Testis (tissue), 3 donors: ENCODE data around the gene BTK. TPM values are rescaled to one million over a fixed set of nuclear protein-coding genes. Genes with fewer than 3 reads are reported as not detected.
A peak's percentile ranks its signal among the peaks of the same experiment; 100 is the strongest.
"Not testable (repeated sequence)": the region's sequence is repeated elsewhere in the genome, so short reads cannot be mapped to it uniquely, and the experiment has no call there.

Experiments
- DNase-seq: peaks from one replicate; pipeline ENCODE4 v3.0.0-alpha.2; 2019
- H3K27ac ChIP-seq, 2 donors: fragments of 200-600 bp; sonication (generic); one replicate each; pipeline ENCODE4 v1.5.1; 2019
- H3K27me3 ChIP-seq: fragments of 200-600 bp; sonication (generic); one replicate; pipeline ENCODE4 v1.5.1; 2019
- H3K36me3 ChIP-seq: fragments of 200-600 bp; sonication (generic); one replicate; pipeline ENCODE4 v1.5.1; 2017; ENCODE audit warnings: low read depth; ENCODE audit errors: missing control alignments
- H3K4me1 ChIP-seq: fragments of 200-600 bp; sonication (generic); one replicate; pipeline ENCODE4 v1.5.1; 2019
- H3K4me3 ChIP-seq, 2 donors: fragments of 200-600 bp; sonication (generic); one replicate each; pipeline ENCODE4 v1.5.1; 2017 to 2019
- H3K9me3 ChIP-seq: fragments of 200-600 bp; sonication (generic); one replicate; pipeline ENCODE4 v1.5.1; 2017
- CTCF ChIP-seq, 3 experiments: fragments of 450-650 bp in 2 of 3; fragments of 200-600 bp in 1 of 3; sonication (generic) in 1 of 3; IDR thresholded peaks; one replicate each; pipeline ENCODE4 v1.5.1; 2016 to 2019; ENCODE audit warnings: antibody characterized with exemption in 3 of 3, mild to moderate bottlenecking in 2 of 3, moderate library complexity in 1 of 3
- POLR2A ChIP-seq: fragments of 450-650 bp; IDR thresholded peaks from one replicate; pipeline ENCODE4 v1.6.1; 2017; ENCODE audit warnings: antibody characterized with exemption, mild to moderate bottlenecking, moderate library complexity
- WGBS, 2 donors: methylation state at CpG; one replicate each; pipeline ENCODE4 v1.1.5; 2018; 5-methylcytosine and 5-hydroxymethylcytosine counted together
- intact Hi-C: fragments of 100-400 bp; cut with DNase I; formaldehyde crosslinking; loops from one replicate; pipeline ENCODE4 v1.15.1; 2023; ENCODE audit warnings: low total_unique reads
- polyA plus RNA-seq: library from polyadenylated mRNA; stranded (reverse); fragments of 350-450 nt; fragmentation: Illumina TruSeq; extraction: RNeasy Lipid Tissue Mini Kit (QIAGEN cat#74804); gene quantifications from one replicate; pipeline ENCODE4 v1.2.3, GENCODE V29; 2014; ENCODE audit warnings: low read depth, low replicate concordance; ENCODE audit not compliant: insufficient read depth
- total RNA-seq, 2 donors: library from RNA; depleted of rRNA; stranded (reverse); fragments of >200 nt; gene quantifications; one replicate each; pipeline ENCODE4 v1.2.3, GENCODE V29; 2016

Gene BTK
- total and polyA plus RNA-seq, 3 donors from 2014 or later, result 3.6 to 6.9 (median 3.9) TPM

DNA sequence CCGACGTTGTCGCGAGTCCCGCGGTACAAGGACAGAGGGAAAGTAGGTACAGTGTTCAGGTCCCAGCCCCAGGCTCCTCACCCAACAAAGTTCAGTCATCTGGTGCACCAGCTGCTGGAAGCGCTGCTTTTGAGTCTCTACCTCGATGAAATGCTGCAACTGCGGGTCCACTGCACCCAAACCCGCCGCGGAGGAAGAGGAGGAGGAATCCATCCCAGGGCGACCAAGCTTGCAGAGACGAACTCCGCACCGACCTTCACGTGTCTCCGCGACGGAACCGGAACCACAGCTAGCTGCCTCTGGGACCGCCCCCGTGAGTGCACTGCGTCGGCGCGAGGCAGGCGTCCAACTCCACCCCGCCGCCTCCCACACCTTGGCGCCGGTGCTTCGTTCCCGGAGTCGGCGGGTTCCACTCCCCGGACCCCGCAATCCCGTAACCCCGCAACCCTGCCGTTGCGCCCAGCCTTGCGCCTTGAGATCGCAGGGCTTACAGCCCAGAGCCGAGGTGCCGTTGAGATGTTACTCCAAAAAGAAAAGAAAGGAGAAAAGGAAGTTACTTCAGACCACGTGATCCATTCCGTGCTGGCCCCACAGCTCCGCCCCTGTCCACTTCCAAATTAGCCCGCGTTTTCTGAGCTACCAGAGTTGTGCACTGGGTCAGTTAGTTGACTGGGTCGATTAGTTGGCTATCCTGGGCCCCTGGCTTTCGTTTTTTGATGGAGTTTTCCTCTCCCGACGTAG lies 37.4 kb downstream of the BTK start, which contains the start of gene TIMM8A:
TIMM8A (minus strand) TSS at position 291 of the 741 bp plus-strand sequence; CDS start at position 213, 78 bp downstream.
- 0% methylated on average over 12 to 41 of the region's 55 CpGs for WGBS, 2 donors

DNA sequence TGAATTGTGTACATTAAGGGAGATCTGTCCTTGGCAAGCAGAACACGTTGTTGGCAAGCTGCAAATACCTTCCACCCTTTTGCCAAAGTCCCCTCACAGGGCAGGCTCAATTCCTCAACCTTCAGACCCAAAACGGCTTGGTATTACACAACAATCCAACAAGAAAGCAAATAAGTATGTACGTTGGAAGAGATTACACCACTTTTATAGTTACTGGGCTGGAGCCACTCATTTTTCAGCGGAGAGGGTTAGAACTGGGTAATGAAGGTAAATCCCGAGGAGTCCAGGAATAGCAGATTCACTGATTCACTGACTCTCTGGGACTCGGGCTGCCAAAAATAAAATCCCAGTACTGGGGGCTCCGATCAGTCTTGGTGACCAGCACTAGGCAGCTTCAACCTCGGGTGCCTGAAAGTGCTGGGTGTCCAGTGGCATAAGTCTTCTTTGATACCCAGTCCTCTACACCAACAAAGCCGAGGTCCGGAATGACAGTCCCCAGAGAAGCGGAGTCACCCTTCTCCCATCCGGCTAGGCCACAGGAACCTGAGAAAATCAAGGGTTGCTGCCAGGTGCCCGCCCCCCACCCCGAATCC lies 38.0 kb downstream of the BTK start:
- 0 to 3% methylated on average over 8 to 10 of the region's 14 CpGs for WGBS, 2 donors
- DNase-seq, result peak; percentile 15

More for the DNA sequence above, 37.4 kb downstream of the BTK start, which contains the start of gene TIMM8A:
- Histone ChIP-seq H3K4me3 (peak within 1 kb of the TSS; percentile 63 to 74), H3K4me1 (no peaks in the 10 kb centered on the region), H3K36me3 (no peaks in the 10 kb centered on the region), H3K9me3 (no peaks in the 10 kb centered on the region), H3K27me3 (no peaks in the 10 kb centered on the region), H3K27ac (peak within 1 kb of the TSS; percentile 81 to 84)
- intact Hi-C loops, result no loop called here
- DNase-seq, result peak; percentile 87
- TF ChIP-seq POLR2A (no peak), CTCF (IDR thresholded peaks at IDR 0.05) (no peak)

DNA sequence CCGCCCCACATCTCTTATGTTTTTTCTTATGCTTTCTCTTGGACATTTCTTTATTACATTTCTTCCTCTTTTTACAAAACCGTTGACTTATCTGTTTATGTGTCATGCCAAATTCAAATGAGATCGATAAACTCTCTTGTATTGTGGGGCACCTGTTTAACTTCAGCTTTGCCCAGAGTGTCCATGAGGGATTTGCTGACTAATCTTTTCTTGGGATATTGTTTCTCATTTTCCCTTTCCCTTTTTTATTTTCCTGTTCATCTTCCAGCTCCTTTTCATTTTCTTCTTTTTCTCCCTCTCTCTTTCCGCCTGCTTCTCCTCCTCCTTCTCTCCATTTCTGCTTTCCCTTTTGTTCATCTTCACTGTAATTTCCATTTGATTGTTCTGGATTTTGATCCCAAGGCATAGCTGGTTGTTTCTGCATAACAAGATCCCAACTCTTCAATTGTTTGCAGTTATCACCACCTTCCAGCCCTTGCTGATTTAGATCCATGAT lies 48.2 kb downstream of the BTK start:
- H3K27me3 ChIP-seq, result no peaks in the 10 kb centered on the region
- no peaks in the 10 kb centered on the region for H3K36me3 ChIP-seq
- H3K4me1 ChIP-seq, result no peaks in the 10 kb centered on the region
- no peak overlapping the region for H3K27ac ChIP-seq
- H3K9me3 ChIP-seq, result no peaks in the 10 kb centered on the region
- WGBS, 2 donors, result 92 to 94% methylated on average over 4 of the region's 4 CpGs
- intact Hi-C loops, result no loop called here
- no peak for TF ChIP-seq POLR2A
- no peak for TF ChIP-seq CTCF (IDR thresholded peaks at IDR 0.05)
- no peak overlapping the region for H3K4me3 ChIP-seq
- DNase-seq, result no peak

More for the DNA sequence above, 38.0 kb downstream of the BTK start:
- H3K27me3 ChIP-seq, result no peaks in the 10 kb centered on the region
- H3K4me1 ChIP-seq, result no peaks in the 10 kb centered on the region
- H3K36me3 ChIP-seq, result no peaks in the 10 kb centered on the region
- peak overlapping the region; percentile 63 to 74 for H3K4me3 ChIP-seq
- peak overlapping the region in 1 of 2 donors; percentile 81 for H3K27ac ChIP-seq
- intact Hi-C loops, result no loop called here
- H3K9me3 ChIP-seq, result no peaks in the 10 kb centered on the region
- TF ChIP-seq CTCF (IDR thresholded peaks at IDR 0.05), result no peak
- TF ChIP-seq POLR2A, result no peak

DNA sequence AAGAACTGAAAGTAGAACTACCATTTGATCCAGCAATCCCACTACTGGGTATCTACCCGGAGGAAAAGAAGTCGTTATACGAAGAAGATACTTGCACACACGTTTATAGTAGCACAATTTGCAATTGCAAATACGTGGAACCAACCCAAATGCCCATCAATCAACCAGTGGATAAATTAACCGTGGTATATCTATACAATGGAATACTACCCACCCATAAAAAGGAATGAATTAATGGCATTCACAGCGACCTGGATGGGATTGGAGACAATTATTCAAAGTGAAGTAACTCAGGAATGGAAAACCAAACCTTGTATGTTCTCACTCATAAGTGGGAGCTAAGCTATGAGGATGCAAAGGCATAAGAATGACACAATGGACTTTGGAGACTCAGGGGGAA lies 51.7 kb downstream of the BTK start:
- intact Hi-C loops, H3K36me3 ChIP-seq, H3K4me3 ChIP-seq, H3K27me3 ChIP-seq, H3K4me1 ChIP-seq, H3K9me3 ChIP-seq, H3K27ac ChIP-seq, DNase-seq: not testable (repeated sequence)
- WGBS, 2 donors, result 86 to 88% methylated on average over 5 to 7 of the region's 7 CpGs

GRCh38 chrX:101326600-101326999 lies 59.4 kb downstream of the BTK start:
- DNase-seq, H3K27ac ChIP-seq, H3K27me3 ChIP-seq, H3K4me3 ChIP-seq, H3K9me3 ChIP-seq, intact Hi-C loops, H3K4me1 ChIP-seq, H3K36me3 ChIP-seq: not testable (repeated sequence)
- 97% methylated on average over 3 of the region's 3 CpGs; no CpG with 5 or more reads in 1 of the 2 donors for WGBS, 2 donors
